Hepatocyte (in vitro differentiated cells): ENCODE data around the gene GDA. TPM values are rescaled to one million over a fixed set of nuclear protein-coding genes. Genes with fewer than 3 reads are reported as not detected.

Experiments
- DNase-seq: peaks from one replicate; pipeline ENCODE4 v3.0.0-alpha.2; 2016; ENCODE audit warnings: low spot score
- H2AFZ ChIP-seq: fragments of 200-600 bp; sonication (generic); 2 replicates; pipeline ENCODE4 v1.6.0; 2016; ENCODE audit warnings: antibody characterized with exemption, mild to moderate bottlenecking
- H3K27ac ChIP-seq: fragments of 200-600 bp; sonication (generic); 2 replicates; pipeline ENCODE4 v1.5.1; 2016; ENCODE audit warnings: mild to moderate bottlenecking
- H3K27me3 ChIP-seq: fragments of 200-600 bp; sonication (generic); 2 replicates; pipeline ENCODE4 v1.6.1; 2016
- H3K36me3 ChIP-seq: fragments of 200-600 bp; sonication (generic); replicated peaks from 2 replicates; pipeline ENCODE4 v1.5.1; 2016; ENCODE audit warnings: low read depth; ENCODE audit not compliant: insufficient read depth
- H3K4me1 ChIP-seq: fragments of 200-600 bp; sonication (generic); 2 replicates; pipeline ENCODE4 v1.5.1; 2016; ENCODE audit warnings: mild to moderate bottlenecking, moderate library complexity; ENCODE audit not compliant: insufficient read depth
- H3K4me2 ChIP-seq: fragments of 200-600 bp; sonication (generic); 2 replicates; pipeline ENCODE4 v1.6.0; 2016
- H3K4me3 ChIP-seq: fragments of 200-600 bp; sonication (generic); 2 replicates; pipeline ENCODE4 v1.5.1; 2016; ENCODE audit warnings: mild to moderate bottlenecking
- H3K79me2 ChIP-seq: fragments of 200-600 bp; sonication (generic); 2 replicates; pipeline ENCODE4 v1.6.0; 2017; ENCODE audit warnings: mild to moderate bottlenecking
- H3K9me2 ChIP-seq: fragments of 200-600 bp; sonication (generic); replicated peaks from 2 replicates; pipeline ENCODE4 v1.6.0; 2017; ENCODE audit warnings: mild to moderate bottlenecking; ENCODE audit not compliant: insufficient read depth
- H3K9me3 ChIP-seq: fragments of 200-600 bp; sonication (generic); 2 replicates; pipeline ENCODE4 v1.5.1; 2016; ENCODE audit warnings: low read depth, mild to moderate bottlenecking
- H4K20me1 ChIP-seq: fragments of 200-600 bp; sonication (generic); 2 replicates; pipeline ENCODE4 v1.6.0; 2016; ENCODE audit warnings: mild to moderate bottlenecking; ENCODE audit not compliant: insufficient read depth, poor library complexity, severe bottlenecking
- CTCF ChIP-seq: fragments of 200-600 bp; sonication (generic); IDR thresholded peaks from 2 replicates; pipeline ENCODE4 v1.5.1; 2016; ENCODE audit warnings: antibody characterized with exemption, mild to moderate bottlenecking; ENCODE audit not compliant: poor library complexity
- EZH2 ChIP-seq: fragments of 200-600 bp; sonication (generic); IDR thresholded peaks from 2 replicates; pipeline ENCODE4 v1.6.1; 2016; ENCODE audit warnings: antibody characterized with exemption, mild to moderate bottlenecking, borderline replicate concordance
- EZH2phosphoT487 ChIP-seq: fragments of 200-600 bp; sonication (generic); IDR thresholded peaks from one replicate; pipeline ENCODE4 v1.6.1; 2018; ENCODE audit warnings: antibody characterized with exemption, mild to moderate bottlenecking, low read depth, moderate library complexity; ENCODE audit not compliant: unreplicated experiment, severe bottlenecking
- WGBS: methylation state at CpG from one replicate; pipeline ENCODE4 v1.1.6; 2016; ENCODE audit warnings: low lambda C conversion rate; ENCODE audit errors: missing lambda C conversion rate; 5-methylcytosine and 5-hydroxymethylcytosine counted together
- polyA plus RNA-seq: library from polyadenylated mRNA; unstranded; fragments of >200 nt; fragmentation: Nextera tagmentation; extraction: Ambion mirVana; gene quantifications from 2 replicates; pipeline ENCODE4 v1.2.1, GENCODE V29; 2016
- total RNA-seq: library from RNA; depleted of rRNA; stranded (reverse); fragments of >200 nt; gene quantifications from 2 replicates; pipeline ENCODE4 v1.2.3, GENCODE V29; 2014

GDA gene
- total and polyA plus RNA-seq, 2 experiments from 2014 or later, result 14.4 to 23.6 TPM

- Histone ChIP-seq H3K36me3 (no peaks in the 10 kb centered on the region), H3K4me3 (no peak overlapping the region), H3K9me3 (no peaks in the 10 kb centered on the region), H3K9me2 (no peaks in the 10 kb centered on the region), H4K20me1 (no peaks in the 10 kb centered on the region), H3K27ac (peak overlapping the region; percentile 59), H3K4me1 (peaks cover 14% of the 10 kb centered on the region), H3K27me3 (no peaks in the 10 kb centered on the region), H3K4me2 (no peak overlapping the region), H2AFZ (no peak overlapping the region), H3K79me2 (no peaks in the 10 kb centered on the region)
- DNase-seq, result peak; percentile 19
- WGBS, result 64% methylated on average over 3 of the region's 3 CpGs
- no peak for TF ChIP-seq CTCF
- TF ChIP-seq EZH2phosphoT487, result no peak
- no peak for TF ChIP-seq EZH2
Measured at GRCh38 chr9:72133365-72134035, 15.7 kb upstream of the GDA start.

- WGBS, result 96% methylated on average over 1 of the region's 1 CpG
- no peak overlapping the region for H3K4me3 ChIP-seq
Measured at GRCh38 chr9:72134801-72135200, 14.4 kb upstream of the GDA start.

GRCh38 chr9:72137697-72138365 is 11.4 kb upstream of the GDA start:
- no peaks in the 10 kb centered on the region for H3K4me1 ChIP-seq
- H3K36me3 ChIP-seq, result no peaks in the 10 kb centered on the region
- H3K9me2 ChIP-seq, result no peaks in the 10 kb centered on the region
- no peak overlapping the region for H3K4me3 ChIP-seq
- TF ChIP-seq EZH2 (no peak), CTCF (no peak), EZH2phosphoT487 (no peak)
- 88% methylated on average over 6 of the region's 6 CpGs for WGBS
- H2AFZ ChIP-seq, result no peak overlapping the region
- no peak overlapping the region for H3K4me2 ChIP-seq
- no peaks in the 10 kb centered on the region for H3K9me3 ChIP-seq
- DNase-seq, result no peak
- no peaks in the 10 kb centered on the region for H4K20me1 ChIP-seq
- H3K27me3 ChIP-seq, result no peaks in the 10 kb centered on the region
- no peak overlapping the region for H3K27ac ChIP-seq
- no peaks in the 10 kb centered on the region for H3K79me2 ChIP-seq

More at GRCh38 chr9:72134801-72135200, 14.4 kb upstream of the GDA start:
- no peaks in the 10 kb centered on the region for H3K27me3 ChIP-seq
- no peaks in the 10 kb centered on the region for H3K79me2 ChIP-seq
- DNase-seq, result no peak
- no peak overlapping the region for H2AFZ ChIP-seq
- H3K27ac ChIP-seq, result no peak overlapping the region
- H3K36me3 ChIP-seq, result no peaks in the 10 kb centered on the region
- H3K9me3 ChIP-seq, result no peaks in the 10 kb centered on the region
- H3K9me2 ChIP-seq, result no peaks in the 10 kb centered on the region
- H3K4me1 ChIP-seq, result peaks cover 4% of the 10 kb centered on the region
- H3K4me2 ChIP-seq, result no peak overlapping the region
- TF ChIP-seq EZH2 (no peak), EZH2phosphoT487 (no peak), CTCF (no peak)
- H4K20me1 ChIP-seq, result no peaks in the 10 kb centered on the region
